Activated naive CD8-positive, alpha-beta T cell treated with anti-CD3 and anti-CD28 coated beads, Interleukin-2, amount 10 ng/mL, durations not matched to agents 7 days and 5 days (primary cell): ENCODE data around the gene DBH. TPM values are rescaled to one million over a fixed set of nuclear protein-coding genes. Genes with fewer than 3 reads are reported as not detected.

Source experiments
- ATAC-seq: fragments of 150-1000 bp; cut with Tn5 transposase; one replicate; pipeline ENCODE4 v1.10.0; 2021; ENCODE audit warnings: low read depth, moderate library complexity
- POLR2A ChIA-PET: fragments of 350-600 bp; sonication (Branson Sonifier 250); formaldehyde crosslinking; loops from one replicate; lab custom pipeline; 2021; ENCODE audit warnings: antibody characterized with exemption; lab: Charles Lee
- DNase-seq: peaks from one replicate; pipeline ENCODE4 v3.0.0; 2021
- H3K27ac Mint-ChIP-seq: one replicate; pipeline ENCODE4 v1.8.0; 2022; ENCODE audit warnings: mild to moderate bottlenecking, mixed read lengths
- H3K27me3 Mint-ChIP-seq: one replicate; pipeline ENCODE4 v1.8.0; 2022; ENCODE audit warnings: mild to moderate bottlenecking, moderate library complexity, mixed read lengths
- H3K36me3 Mint-ChIP-seq: one replicate; pipeline ENCODE4 v1.8.0; 2021; ENCODE audit warnings: mild to moderate bottlenecking, mixed read lengths
- H3K4me1 Mint-ChIP-seq: one replicate; pipeline ENCODE4 v1.8.0; 2021; ENCODE audit warnings: mixed read lengths
- H3K4me3 Mint-ChIP-seq: one replicate; pipeline ENCODE4 v1.8.0; 2022; ENCODE audit warnings: mild to moderate bottlenecking, moderate library complexity, mixed read lengths
- H3K9me3 Mint-ChIP-seq: one replicate; pipeline ENCODE4 v1.8.0; 2021; ENCODE audit warnings: mixed read lengths
- total RNA-seq, 2 experiments: library from RNA; stranded (reverse); gene quantifications; one replicate each; pipeline ENCODE4 v1.2.3, GENCODE V29; 2021

DBH gene
- total RNA-seq, 2 experiments from 2014 or later, result not detected

DNA sequence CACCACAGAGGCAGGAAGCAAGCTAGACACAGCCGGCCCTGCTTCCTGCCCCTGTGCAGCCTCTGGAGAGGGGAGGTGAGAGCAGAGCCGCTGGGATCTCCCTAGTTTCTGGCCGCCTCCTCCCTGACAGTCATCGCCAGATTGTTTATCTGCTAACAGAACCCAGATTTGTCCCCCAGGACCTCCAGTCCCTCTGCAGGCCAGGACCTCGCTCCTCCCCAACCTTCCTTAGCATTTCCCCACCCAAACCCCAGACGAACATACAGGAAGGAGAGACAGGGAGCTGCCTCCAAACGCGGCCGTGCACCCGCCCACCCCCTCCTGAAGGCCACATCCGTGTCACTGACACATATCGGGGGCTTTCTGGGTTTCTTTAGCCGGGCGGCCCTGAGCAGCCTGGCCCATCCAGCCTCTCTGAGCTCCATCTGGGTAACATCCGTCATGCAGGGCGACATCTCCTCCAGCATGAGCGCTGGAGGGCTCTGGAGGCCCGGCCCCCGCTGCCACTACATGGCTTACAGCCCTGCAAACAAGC is 47.5 kb downstream of the DBH start:
- DNase-seq, result peak; percentile 77
- POLR2A ChIA-PET, result interaction anchor here (0.7 to 2.5 kb wide), 13 partner anchors 8 to 336 kb away, joined by 3 to 38 read pairs (median 4); partner anchors contain the start of genes MED22 and RPL7A
- Mint-ChIP-seq H3K27ac (peak overlapping the region; percentile 100), H3K4me1 (peaks cover 13% of the 10 kb centered on the region), H3K36me3 (no peaks in the 10 kb centered on the region), H3K4me3 (peak overlapping the region; percentile 87), H3K27me3 (no peaks in the 10 kb centered on the region), H3K9me3 (no peaks in the 10 kb centered on the region)
- peak; percentile 89 for ATAC-seq

GRCh38 chr9:133684121-133684935 is 48.2 kb downstream of the DBH start:
- peak overlapping the region; percentile 87 for H3K4me3 Mint-ChIP-seq
- H3K27ac Mint-ChIP-seq, result peak overlapping the region; percentile 100
- ATAC-seq (peak; percentile 10), DNase-seq (no peak)
- H3K36me3 Mint-ChIP-seq, result no peaks in the 10 kb centered on the region
- POLR2A ChIA-PET, result interaction anchor here (0.9 to 2.5 kb wide), 10 partner anchors 11 to 64 kb away, joined by 3 to 38 read pairs (median 5); no protein-coding TSS in a partner anchor
- H3K4me1 Mint-ChIP-seq, result peaks cover 13% of the 10 kb centered on the region
- H3K27me3 Mint-ChIP-seq, result no peaks in the 10 kb centered on the region
- no peaks in the 10 kb centered on the region for H3K9me3 Mint-ChIP-seq

GRCh38 chr9:133684936-133685361 is 48.8 kb downstream of the DBH start:
- Mint-ChIP-seq H3K27ac (peak overlapping the region; percentile 100), H3K4me3 (no peak overlapping the region), H3K9me3 (no peaks in the 10 kb centered on the region), H3K4me1 (peaks cover 13% of the 10 kb centered on the region), H3K27me3 (no peaks in the 10 kb centered on the region), H3K36me3 (no peaks in the 10 kb centered on the region)
- ATAC-seq (no peak), DNase-seq (no peak)
- POLR2A ChIA-PET, result interaction anchor here (1.0 kb wide), 1 partner anchor 17 kb away, joined by 6 read pairs; no protein-coding TSS in a partner anchor

DNA sequence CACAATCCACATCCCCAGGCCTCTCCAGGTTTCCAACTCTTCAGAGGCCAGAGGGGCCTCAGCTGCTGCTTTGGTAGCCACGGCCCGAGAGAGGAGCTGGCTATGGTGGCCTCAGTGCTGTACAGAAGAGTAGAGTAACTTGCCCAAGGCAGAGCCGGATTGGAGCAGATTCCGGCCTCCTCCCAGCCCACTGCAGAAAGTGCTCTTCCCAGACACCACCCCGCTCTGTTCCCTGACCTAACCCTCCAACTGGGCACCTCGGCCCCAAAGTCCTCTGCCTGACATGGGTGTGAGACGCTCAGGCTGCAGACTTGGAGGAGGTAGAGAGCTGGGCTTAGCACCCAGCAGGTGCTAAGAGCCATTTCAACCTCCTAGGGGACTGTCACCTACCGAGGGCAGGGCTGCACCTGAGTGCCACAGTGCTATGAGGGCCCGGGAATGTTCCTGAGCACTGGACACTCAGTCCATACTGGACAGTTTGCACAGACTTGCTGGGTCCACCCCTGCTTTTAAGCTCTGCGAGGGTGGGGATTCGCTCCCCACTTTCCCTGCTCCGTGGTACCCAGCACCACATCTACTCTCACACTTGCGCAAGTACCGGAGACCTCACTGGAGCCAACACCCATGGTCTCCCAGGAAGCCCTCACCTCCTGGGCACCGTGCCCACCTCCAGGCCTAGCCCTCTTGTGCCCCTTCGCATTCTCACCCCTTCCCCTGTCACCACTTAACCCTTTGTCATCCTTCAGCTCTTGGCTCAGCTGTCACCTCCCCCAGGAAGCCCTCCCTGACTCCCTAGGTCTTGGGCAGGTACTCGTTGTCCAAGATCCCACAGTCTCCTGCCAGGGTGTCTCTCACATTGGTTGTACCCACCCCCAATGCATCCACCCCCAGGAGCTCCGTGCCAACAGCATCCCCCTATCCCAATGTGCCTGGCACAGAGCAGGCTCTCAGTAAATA is 49.8 kb downstream of the DBH start:
- Mint-ChIP-seq H3K4me3 (no peak overlapping the region), H3K4me1 (peaks cover 13% of the 10 kb centered on the region), H3K27me3 (no peaks in the 10 kb centered on the region), H3K36me3 (no peaks in the 10 kb centered on the region), H3K9me3 (no peaks in the 10 kb centered on the region), H3K27ac (peak overlapping the region; percentile 43)
- POLR2A ChIA-PET, result no interaction called here
- DNase-seq, result no peak
- no peak for ATAC-seq

GRCh38 chr9:133686642-133687575 is 50.7 kb downstream of the DBH start:
- Mint-ChIP-seq H3K4me1 (peaks cover 12% of the 10 kb centered on the region), H3K36me3 (no peaks in the 10 kb centered on the region), H3K4me3 (no peak overlapping the region), H3K27ac (peak overlapping the region; percentile 43), H3K27me3 (no peaks in the 10 kb centered on the region), H3K9me3 (no peaks in the 10 kb centered on the region)
- ATAC-seq, result no peak
- no peak for DNase-seq
- POLR2A ChIA-PET, result interaction anchor here (0.5 kb wide), 1 partner anchor 1732 kb away, joined by 3 read pairs; no protein-coding TSS in a partner anchor

- POLR2A ChIA-PET, result no interaction called here
- no peaks in the 10 kb centered on the region for H3K36me3 Mint-ChIP-seq
Measured at GRCh38 chr9:133687856-133688761, 51.9 kb downstream of the DBH start.

GRCh38 chr9:133689151-133689763 is 53.1 kb downstream of the DBH start:
- DNase-seq (no peak), ATAC-seq (no peak)
- Mint-ChIP-seq H3K27me3 (no peaks in the 10 kb centered on the region), H3K4me3 (no peak overlapping the region), H3K9me3 (no peaks in the 10 kb centered on the region), H3K4me1 (peaks cover 2% of the 10 kb centered on the region), H3K27ac (no peak overlapping the region), H3K36me3 (no peaks in the 10 kb centered on the region)
- POLR2A ChIA-PET, result no interaction called here

More at GRCh38 chr9:133687856-133688761, 51.9 kb downstream of the DBH start:
- H3K9me3 Mint-ChIP-seq, result no peaks in the 10 kb centered on the region
- H3K27me3 Mint-ChIP-seq, result no peaks in the 10 kb centered on the region
- H3K27ac Mint-ChIP-seq, result no peak overlapping the region
- H3K4me1 Mint-ChIP-seq, result peaks cover 9% of the 10 kb centered on the region
- ATAC-seq, result no peak
- no peak overlapping the region for H3K4me3 Mint-ChIP-seq
- DNase-seq, result no peak

DNA sequence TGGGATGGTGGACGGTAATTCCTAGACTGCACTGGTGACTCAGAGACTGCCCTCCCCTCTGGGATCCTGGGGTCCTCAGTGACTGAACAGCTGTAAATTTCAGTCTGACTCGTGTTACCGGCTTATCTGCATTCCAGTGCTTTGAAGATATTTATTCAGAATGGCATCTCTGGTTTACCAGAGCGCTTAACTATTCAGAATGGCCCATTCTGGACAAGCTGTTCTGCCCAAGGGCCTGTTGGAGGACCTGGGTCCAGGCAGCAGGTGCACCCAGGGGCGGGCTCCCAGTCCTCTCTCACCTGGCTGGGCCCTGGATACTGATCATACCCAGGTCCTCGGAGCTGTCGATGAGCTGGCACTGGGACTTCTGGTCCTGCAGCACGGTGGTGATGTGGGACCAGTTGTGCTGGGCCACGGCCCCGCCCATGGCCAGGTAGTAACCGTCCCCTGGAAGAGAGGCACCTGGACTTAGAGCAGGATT is 54.0 kb downstream of the DBH start:
- ATAC-seq (no peak), DNase-seq (no peak)
- H3K27me3 Mint-ChIP-seq, result no peaks in the 10 kb centered on the region
- H3K4me3 Mint-ChIP-seq, result no peak overlapping the region
- H3K9me3 Mint-ChIP-seq, result no peaks in the 10 kb centered on the region
- H3K4me1 Mint-ChIP-seq, result peaks cover 2% of the 10 kb centered on the region
- no peak overlapping the region for H3K27ac Mint-ChIP-seq
- H3K36me3 Mint-ChIP-seq, result no peaks in the 10 kb centered on the region
- POLR2A ChIA-PET, result no interaction called here

DNA sequence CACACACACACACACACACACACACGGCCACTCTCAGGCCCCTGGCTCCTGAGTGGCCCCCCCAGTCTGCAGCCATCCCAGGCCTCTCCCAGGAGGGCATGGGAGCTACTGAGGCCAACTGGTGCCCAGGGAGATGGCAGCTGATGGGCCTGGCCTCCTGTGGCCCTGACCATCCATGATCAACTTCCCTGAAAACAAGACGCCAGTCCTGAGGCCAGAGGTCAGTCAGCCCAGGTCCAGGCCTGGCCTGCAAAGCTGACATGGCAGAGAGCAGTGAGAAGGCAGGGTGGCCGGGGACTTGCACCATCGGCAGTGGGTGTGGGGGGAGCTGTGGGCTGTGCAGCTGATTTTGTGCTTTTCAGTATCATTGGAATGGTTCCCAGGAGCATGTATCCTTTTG is 55.0 kb downstream of the DBH start:
- DNase-seq (no peak), ATAC-seq (no peak)
- POLR2A ChIA-PET, result interaction anchor here (1.0 kb wide), 1 partner anchor 8 kb away, joined by 3 read pairs; no protein-coding TSS in a partner anchor
- Mint-ChIP-seq H3K27me3 (no peaks in the 10 kb centered on the region), H3K4me1 (peaks cover 3% of the 10 kb centered on the region), H3K36me3 (no peaks in the 10 kb centered on the region), H3K9me3 (no peaks in the 10 kb centered on the region), H3K27ac (no peak overlapping the region), H3K4me3 (no peak overlapping the region)

- H3K4me1 Mint-ChIP-seq, result peaks cover 8% of the 10 kb centered on the region
- ATAC-seq (no peak), DNase-seq (no peak)
- no peaks in the 10 kb centered on the region for H3K9me3 Mint-ChIP-seq
- no peak overlapping the region for H3K4me3 Mint-ChIP-seq
- H3K27ac Mint-ChIP-seq, result no peak overlapping the region
- POLR2A ChIA-PET, result interaction anchor here (1.0 kb wide), 1 partner anchor 8 kb away, joined by 3 read pairs; no protein-coding TSS in a partner anchor
- peaks cover 3% of the 10 kb centered on the region for H3K27me3 Mint-ChIP-seq
- no peaks in the 10 kb centered on the region for H3K36me3 Mint-ChIP-seq
Measured at GRCh38 chr9:133691626-133692363, 55.6 kb downstream of the DBH start.
